Hematopoietic multipotent progenitor cell treated with erythropoietin and hydrocortisone succinate and interleukin-3 and kit ligand, for 4 days (in vitro differentiated cells): Measurements from ENCODE around the gene ZFYVE28.

Source experiments
- DNase-seq: peaks from one replicate; pipeline ENCODE4 v3.0.0-alpha.2; 2015

Gene ZFYVE28

GRCh38 chr4:2411786-2412510 is 6.5 kb downstream of the ZFYVE28 start:
- no peak for DNase-seq

GRCh38 chr4:2409381-2409783 is 9.1 kb downstream of the ZFYVE28 start:
- DNase-seq: no peak

DNA sequence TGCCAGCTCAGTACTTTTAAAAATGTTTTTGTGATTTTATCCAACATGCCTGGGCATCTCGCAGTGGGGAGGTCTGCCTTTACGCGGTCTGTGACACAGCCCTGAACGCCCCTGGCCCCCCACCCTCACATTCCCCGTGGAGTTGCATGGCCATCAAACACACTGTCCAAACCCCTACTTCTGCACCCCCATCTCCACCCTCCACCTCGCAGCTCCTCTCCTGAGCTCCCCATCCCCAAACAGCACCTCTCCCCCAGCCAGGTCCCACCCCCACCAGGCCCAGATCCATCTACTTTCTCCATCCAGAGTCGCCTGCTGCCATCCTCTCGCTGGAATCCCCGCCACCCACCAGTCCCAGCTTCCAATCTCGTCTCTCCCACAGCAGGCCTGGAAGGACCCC is 9.5 kb downstream of the ZFYVE28 start:
- no peak for DNase-seq

- peak; percentile 60 for DNase-seq
Observed at GRCh38 chr4:2408401-2408958, 10.0 kb downstream of the ZFYVE28 start.

GRCh38 chr4:2407991-2408342 is 10.5 kb downstream of the ZFYVE28 start:
- no peak for DNase-seq

- no peak for DNase-seq
Observed at GRCh38 chr4:2406920-2407319, 11.5 kb downstream of the ZFYVE28 start.

DNA sequence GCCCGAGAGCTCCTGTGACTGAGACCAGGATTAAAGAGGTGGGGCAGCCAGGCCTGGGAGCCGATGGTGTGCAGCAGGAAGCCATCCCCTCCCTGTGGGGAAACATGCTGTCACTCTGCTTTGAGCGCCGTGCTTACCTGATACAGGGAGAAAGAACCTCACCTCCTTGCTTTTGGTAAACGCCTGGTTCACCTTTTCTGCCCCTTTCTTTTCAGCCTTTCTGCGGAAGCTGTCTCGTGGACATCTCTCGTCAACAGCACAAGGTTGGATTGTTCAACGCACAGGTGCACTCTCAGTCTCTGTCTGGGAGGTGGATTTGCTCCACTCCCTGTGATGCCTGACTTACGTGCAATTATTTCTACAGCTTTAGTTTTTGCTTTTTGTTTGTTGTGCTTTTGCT is 12.0 kb downstream of the ZFYVE28 start:
- DNase-seq: no peak

DNA sequence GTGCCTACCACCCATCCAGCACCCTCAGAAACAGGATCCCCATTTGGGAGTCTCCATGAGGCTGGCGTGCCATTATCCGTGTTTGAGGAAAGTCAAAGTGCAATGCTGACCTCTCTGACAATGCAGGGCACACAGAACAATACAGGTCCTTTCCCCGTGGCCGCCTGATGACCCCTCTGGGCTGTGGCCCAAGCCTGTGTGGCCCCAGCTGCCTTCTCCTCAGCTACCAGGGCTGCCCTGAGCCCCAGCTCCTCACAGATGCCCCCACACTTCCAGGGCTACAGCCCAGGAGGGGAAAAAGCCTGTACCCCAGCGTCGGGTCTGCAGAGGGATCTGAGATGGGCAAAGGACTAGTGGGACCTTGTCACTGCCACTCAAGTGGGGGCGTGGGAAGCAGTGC is 15.5 kb downstream of the ZFYVE28 start:
- DNase-seq: no peak

DNA sequence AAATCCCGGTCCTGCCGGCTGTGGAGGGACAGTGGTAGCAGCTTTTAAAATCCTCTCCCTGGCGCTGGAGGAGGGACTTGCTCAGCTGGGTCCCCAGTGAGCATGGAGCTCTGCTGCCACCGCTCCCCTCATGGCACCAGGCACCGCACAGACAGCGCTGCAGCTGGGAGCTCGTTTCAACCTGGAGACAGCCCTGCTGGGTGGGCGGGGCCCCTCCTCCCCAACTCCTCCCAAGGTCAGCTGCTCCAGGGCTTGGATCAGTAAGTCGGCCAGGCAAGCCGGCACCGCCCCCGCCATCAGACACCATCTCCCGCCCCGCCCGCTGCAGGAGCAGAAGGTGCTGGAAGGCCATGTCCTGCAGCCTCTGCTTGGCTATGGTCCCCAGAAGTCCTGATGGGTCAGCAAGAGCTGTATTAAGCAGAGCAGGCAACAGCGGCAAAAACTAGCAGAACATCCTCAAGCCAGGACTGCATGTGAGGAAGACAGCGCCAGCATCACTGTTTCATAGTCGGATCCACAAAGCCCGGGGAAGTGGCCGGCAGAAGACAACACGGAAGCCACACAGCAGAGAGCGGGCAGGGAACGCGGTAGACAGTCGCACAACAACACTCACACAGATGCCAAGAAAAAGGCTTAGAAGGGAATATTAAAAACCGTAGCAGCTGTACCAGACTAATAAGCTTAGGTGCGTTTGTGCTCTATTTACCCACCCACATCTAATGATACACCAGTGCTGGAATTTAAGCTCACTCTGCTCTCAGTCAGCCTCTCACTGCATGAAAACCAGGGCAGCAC is 16.2 kb downstream of the ZFYVE28 start:
- peak; percentile 82 for DNase-seq

- DNase-seq: no peak
Observed at GRCh38 chr4:2401610-2401983, 16.8 kb downstream of the ZFYVE28 start.

- DNase-seq: no peak
Observed at GRCh38 chr4:2400841-2401609, 17.4 kb downstream of the ZFYVE28 start.

DNA sequence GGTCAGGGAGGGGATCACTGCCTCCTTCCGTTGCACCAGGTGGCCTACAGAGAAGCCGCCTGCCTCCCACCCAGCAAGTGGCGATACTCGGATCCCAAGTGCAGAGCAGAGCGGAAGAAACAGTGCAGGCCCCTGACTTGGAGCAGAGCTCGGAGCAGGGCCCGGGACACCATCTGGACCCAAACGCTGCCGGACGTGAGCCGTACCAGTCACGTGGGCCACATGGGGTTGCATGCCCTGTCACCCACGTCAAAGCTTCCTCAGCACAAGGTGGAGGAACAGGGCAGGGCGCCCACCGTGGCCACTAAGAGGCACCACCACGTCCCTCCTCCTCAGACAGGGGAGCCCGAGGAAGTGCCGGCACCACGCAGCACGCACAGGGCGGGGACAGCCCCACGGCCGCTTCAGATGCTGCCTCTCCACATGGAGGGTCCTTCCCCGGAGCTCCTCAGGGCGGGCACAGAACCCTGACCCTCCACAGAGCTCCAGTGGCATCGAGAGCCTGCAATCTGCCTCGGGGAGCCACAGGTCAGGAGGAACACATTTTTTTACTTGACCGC is 18.7 kb downstream of the ZFYVE28 start:
- no peak for DNase-seq

- no peak for DNase-seq
Observed at GRCh38 chr4:2399216-2399615, 19.2 kb downstream of the ZFYVE28 start.

GRCh38 chr4:2397596-2398379 is 20.7 kb downstream of the ZFYVE28 start:
- no peak for DNase-seq

DNA sequence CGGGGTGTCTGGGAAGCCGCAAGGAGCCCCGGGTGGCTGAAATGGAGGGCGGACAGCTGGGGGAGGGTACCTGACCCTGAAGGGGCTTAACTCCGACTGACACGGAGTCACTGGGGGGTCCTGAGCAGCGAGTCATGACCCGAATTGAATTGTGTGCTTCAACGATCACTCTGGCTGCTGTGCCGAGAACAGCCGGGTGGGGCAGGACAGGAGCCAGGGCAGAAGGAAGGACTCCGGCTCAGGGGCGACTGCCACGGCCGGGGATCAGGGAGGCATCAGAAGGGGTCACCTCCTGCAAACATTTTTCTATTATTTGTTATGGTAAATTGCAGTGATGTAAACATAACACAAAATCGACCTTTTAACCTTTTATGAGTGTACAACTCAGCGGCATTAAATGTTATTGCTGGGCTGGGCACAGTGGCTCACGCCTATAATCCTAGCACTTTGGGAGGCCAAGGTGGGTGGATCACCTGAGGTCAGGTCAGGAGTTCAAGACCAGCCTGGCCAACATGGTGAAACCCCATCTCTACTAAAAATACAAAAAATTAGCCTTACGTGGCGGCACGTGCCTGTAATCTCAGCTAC is 21.6 kb downstream of the ZFYVE28 start:
- DNase-seq: no peak

GRCh38 chr4:2395584-2395983 is 22.9 kb downstream of the ZFYVE28 start:
- DNase-seq: peak; percentile 82

DNA sequence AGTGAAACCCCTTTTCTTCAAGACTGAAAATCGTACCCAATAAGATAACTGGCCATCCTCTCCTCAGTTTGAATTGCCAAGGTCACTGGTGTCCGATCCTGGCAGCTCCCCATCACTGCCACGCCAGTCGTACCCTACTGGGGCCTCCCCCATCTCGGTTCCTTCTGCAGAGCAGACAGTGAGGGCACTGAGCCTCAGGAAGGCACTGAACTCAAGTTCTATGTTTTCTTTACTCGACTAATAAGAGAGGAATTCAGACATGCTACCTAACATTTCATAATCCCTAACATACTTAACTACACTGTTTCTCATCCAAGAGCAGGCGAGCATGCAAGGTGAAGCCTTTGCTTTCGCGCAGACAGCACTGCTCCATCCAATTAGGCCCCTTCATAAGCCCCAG is 23.4 kb downstream of the ZFYVE28 start:
- DNase-seq: no peak

DNA sequence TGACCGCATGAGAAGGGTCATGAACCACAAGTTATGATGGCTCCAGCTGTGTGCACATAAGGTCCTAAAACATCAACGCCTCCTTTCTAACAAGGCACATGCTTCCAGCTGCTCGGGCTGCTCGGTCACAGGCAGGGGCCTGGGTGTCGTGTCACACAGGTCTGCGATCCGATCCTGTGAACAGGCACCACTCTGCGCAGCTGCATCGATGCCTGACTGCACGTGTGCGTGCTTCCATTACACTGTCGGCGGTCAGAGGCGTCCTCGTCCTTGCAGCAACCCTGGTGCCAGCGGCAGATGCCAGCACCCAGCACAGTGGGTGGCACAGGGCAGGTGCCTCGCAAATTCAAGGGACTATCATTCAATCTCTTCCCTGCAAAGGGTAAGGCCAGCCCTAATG is 23.9 kb downstream of the ZFYVE28 start:
- no peak for DNase-seq

DNA sequence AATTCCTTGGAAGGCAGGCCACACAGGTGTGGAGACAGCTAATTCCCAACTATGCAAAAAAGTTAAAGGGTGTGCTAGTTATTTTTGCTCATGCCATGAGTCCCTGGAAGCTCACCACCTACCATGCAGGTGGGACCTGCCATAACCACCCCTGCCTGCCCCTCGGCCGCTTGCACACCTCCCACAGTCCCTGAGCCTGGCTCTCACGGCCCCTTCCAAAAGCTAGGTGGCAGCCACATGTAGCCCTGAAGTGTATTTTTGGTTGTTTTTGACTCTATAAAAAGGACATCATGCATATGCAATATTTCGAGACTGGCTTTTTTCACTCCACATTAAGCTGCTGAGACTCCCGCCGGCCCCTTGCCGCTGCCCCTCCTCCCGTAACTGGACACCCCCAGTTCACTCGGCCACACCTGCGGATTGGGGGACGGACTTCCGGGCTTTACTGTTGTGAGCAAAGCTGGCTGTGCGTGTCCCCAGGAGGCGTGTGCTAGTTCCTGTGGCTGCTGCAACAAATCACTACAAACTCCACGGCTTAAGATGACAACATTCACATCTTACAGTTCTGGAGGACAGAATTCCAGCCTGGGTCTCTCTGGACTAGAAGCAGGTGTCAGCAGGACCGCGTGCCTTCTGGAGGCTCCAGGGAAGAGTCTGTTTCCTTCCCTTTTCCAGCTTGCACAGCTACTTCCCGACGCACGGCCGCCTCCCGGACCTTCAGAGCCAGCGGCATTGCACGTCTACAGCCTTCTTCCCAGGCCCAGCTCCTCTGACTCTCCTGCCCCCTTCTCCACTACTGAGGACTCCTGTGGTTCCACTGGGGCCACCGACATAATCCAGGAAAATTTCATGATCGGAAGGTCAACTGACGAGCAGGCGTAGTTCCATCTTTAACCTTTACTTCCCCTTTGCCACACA is 24.8 kb downstream of the ZFYVE28 start:
- no peak for DNase-seq

DNA sequence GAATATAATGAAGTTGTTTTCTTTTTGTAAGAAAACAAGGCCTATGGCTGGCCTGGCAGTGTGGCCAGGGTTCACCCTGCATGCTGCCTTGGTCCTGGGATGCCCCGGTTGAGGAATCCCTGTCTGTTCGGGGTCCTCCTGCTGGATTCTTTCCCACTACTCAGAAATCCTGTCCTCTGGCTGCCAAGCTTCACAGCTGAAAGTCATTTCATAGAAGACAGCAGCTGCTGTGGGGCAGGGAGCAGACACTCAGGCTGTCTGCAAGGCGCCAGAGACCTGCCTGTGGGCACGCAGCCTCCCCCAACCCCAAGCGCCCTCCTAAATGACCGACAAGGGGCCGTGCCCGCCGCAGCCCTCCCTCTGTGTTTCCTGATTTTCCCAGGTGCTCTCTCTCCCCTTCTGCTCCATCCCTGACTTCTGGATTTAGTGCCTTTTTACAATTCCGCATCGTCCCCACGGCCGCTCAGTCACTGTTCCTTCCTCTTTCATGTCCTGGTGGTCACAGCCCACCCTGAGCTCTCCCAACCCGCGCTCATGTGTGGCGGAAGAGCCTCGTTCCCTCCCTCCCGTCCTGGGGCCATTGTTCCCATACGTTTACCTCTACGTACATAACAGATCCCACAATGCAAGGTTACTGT is 27.5 kb downstream of the ZFYVE28 start:
- peak; percentile 54 for DNase-seq
